HG03521 (cell line): ENCODE measurements around the gene ZSCAN10.
"Not testable (repeated sequence)": the region's sequence is repeated elsewhere in the genome, so short reads cannot be mapped to it uniquely, and the experiment has no call there.

ENCODE experiments used
- ATAC-seq: cut with Tn5 transposase; IDR thresholded peaks from one replicate; pipeline ENCODE4 v1.9.1; 2021; ENCODE audit warnings: mild to moderate bottlenecking, moderate library complexity; ENCODE audit not compliant: unreplicated experiment

ZSCAN10 gene

GRCh38 chr16:3086596-3087242, 12.4 kb downstream of the ZSCAN10 start:
- ATAC-seq: no peak

GRCh38 chr16:3085868-3086595, 13.1 kb downstream of the ZSCAN10 start:
- no peak for ATAC-seq

DNA sequence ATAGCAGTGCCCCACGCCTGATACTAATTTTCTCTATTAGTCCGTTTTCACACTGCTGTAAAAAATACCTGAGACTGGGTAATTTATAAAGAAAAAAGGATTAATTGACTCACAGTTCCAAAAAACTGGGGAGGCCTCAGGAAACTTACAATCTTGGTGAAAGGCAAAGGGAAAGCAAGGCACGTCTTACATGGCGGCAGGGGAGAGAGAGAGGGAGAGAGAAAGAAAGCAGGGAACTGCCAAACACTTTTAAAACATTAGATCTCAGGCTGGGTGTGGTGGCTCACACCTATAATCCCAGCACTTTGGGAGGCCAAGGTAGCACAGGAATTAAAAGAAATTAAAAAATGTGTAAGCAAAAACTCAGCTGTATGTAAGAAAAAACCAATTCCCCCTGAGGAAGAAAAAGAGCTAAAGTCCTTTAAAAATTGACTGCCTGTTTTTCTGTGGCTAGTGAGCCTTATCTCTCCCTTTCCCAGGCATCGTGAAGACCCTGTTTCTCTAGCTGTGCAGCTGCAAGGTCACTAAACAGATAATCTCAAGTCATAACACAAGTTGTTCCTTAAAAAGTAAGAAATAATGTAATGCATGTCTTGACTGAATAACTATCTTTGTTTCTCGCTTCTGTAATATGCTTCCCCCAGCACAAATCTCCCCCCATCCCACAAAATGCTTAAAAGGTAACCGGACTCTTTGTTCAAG, 14.0 kb downstream of the ZSCAN10 start:
- ATAC-seq: no peak

- no peak for ATAC-seq
Observed at GRCh38 chr16:3084491-3084890, 14.6 kb downstream of the ZSCAN10 start.

GRCh38 chr16:3083408-3083807, 15.7 kb downstream of the ZSCAN10 start:
- not testable (repeated sequence) for ATAC-seq

DNA sequence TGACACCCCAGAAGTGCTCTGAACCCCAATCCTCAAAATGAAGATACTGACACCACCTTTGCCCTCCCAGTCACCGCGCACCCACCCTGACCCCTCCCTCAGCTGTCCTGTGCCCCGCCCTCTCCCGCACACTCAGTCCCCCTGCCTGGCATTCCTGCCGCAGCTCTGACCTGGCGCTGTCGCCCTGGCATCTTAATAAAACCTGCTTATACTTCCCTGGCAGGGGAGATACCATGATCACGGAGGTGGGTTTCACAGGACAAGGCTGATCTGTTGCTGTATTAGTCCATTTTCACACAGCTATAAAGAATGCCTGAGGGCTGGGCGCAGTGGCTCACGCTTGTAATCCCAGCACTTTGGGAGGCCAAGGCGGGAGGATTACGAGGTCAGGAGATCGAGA, 17.1 kb downstream of the ZSCAN10 start:
- ATAC-seq: not testable (repeated sequence)

DNA sequence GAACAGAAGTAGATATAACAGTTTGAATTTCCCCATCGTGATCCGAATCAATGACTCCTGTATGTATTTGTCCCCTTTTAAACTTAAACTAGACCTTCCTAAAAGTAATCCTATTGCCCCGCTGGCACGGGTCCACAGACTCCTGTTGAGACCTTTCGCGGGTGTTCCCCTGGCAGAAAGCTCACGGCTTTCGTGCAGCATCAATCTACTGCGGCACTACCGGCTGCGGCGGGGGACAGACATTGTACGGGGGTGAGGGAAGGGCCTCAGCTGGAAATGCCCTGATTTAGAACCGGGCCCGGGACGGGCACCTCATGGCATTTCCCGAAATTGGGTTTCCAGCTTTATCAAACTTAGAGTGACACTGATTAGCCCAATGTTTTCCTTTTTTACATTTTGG, 19.1 kb downstream of the ZSCAN10 start:
- no peak for ATAC-seq

DNA sequence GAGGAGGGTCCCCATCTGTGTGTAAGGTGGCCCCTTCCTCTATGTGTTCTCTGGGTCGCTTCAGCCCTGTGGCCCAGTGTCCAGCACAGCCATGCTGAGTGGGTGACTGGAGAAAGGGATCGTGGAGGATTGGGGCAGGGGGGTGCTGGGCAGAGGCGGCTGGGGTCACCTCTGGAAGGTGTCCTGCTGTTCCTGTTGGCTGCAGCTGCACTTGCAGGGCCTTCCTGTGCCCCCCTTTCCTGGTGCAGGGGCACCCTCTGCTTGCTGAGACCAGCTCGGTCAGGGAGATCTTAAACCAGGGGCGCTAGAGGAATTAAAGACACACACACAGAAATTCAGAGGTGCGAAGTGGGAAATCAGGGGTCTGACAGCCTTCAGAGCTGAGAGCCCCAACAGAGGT, 22.5 kb downstream of the ZSCAN10 start:
- no peak for ATAC-seq

DNA sequence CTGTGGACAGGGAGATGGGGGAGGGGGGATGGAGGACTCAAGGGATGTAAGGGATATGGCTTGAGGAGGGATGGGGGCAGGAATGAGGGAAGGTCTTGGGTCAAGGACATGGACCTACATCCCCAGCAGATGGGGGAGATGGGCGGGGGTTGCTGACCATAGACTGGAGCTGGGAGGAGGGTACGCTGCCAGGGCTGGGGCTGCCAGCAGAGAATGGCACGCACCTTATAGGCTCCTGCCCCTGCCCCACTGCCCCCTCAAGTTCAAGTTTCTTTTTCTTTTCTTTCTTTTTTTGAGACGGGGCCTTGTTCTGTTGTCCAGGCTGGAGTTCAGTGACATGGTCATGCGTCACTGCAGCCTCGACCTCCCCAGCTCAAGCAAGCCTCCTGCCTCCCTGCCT, 23.1 kb downstream of the ZSCAN10 start:
- ATAC-seq: not testable (repeated sequence)

GRCh38 chr16:3075523-3075915, 23.6 kb downstream of the ZSCAN10 start:
- ATAC-seq: no peak

DNA sequence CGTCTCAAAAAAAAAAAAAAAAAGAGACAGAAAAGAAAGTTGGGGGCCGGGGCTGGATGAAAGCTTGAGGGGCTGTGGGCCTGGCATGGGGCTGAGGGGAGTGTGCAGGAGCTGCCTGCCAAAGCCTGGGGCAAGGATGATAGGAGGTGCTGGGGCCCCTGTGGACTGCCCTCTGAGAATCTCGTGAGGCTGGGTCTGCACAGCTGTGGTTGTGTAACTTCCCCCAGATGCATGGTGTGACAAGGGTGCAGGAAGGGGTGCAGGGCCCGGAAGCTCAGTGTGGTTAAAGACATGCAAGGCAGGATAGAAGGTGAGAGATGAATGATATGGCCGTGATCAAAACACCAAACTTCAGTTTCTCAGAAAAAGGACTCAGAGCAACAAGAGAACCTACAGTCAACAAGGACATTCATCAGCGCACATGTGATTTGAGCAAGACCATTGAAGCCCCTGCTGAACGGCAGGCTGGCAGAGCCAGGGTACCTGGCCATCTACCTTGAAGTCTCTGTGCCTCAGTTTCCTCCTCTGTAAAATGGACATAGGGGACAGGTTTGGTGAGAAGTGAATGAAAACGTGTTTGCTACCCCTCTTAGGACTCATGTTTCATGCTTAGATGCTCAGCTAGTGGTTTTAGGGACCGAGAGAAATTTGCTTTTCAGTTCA, 24.1 kb downstream of the ZSCAN10 start:
- peak; percentile 62 for ATAC-seq

DNA sequence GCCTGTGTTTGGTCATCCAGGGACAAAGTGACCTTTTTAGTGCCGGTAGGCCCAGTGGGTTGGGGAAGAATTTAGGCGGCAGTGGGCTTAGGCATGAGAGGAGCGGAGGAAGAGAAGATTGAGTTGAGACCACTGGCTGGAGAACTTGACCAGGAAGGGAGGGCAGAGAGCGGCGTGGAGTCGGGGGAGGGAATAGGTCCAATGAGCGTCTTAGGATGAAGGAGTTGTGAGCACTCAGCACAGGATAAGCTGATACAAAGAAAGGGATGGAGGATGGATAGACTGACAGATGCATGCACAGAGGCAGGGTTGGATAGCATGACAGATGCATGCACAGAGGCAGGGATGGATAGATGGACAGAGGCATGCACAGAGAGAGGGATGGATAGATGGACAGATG, 25.6 kb downstream of the ZSCAN10 start:
- ATAC-seq: no peak

DNA sequence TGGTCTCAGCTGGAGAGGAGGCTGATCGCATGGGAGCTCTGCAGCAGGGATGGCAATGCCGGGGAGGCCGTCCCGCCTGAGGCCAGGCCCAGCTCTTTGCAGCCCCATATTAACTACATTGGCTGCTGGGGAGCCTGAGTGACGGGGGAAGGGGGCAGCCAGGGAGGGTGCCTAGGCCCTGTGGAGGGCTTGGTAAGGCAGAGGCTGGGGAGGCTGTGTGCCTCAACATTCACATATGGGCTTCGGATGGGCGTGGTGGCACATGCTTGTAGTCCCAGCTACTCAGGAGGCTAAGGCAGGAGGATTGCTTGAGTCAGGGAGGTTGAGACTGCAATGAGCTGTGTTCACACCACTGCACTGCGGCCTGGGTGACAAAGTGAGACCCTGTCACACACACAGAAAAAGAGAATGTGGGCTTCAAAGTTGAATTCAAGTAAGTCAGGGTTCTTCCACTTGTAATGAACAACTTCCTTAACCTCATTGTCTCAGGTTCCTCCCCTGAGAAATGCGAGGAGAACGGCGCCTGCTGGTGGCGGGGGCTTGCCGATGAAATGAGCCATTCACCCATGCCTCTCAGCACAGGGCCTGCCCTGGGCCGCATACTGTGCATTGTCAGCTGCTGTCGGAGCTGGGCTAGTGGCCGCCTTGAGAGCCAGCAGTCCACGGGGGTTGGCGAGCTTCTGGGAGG, 26.4 kb downstream of the ZSCAN10 start:
- ATAC-seq: not testable (repeated sequence)

- ATAC-seq: not testable (repeated sequence)
Observed at GRCh38 chr16:3072148-3072547, 26.9 kb downstream of the ZSCAN10 start.

- no peak for ATAC-seq
Observed at GRCh38 chr16:3071655-3072054, 27.4 kb downstream of the ZSCAN10 start.

GRCh38 chr16:3070608-3071111, 28.4 kb downstream of the ZSCAN10 start:
- ATAC-seq: no peak

GRCh38 chr16:3069146-3069545, 29.9 kb downstream of the ZSCAN10 start:
- not testable (repeated sequence) for ATAC-seq

- ATAC-seq: no peak
Observed at GRCh38 chr16:3068487-3068886, 30.6 kb downstream of the ZSCAN10 start.

DNA sequence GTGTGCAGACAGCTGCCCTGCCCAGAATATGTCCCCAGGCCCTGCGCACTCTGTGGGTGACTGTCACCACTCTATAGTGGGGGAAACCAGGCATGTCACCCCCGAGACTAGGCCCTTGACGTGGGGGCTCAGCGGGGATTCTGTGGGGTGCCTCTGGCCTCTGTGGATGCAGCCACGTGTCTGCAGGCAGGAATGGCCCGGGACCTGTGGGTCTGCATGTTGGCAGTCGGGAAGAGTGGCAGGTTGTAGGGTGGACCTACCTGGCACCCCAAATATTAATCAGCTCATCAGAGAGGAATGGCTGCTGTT, 32.7 kb downstream of the ZSCAN10 start:
- no peak for ATAC-seq

- ATAC-seq: no peak
Observed at GRCh38 chr16:3065742-3066439, 33.2 kb downstream of the ZSCAN10 start.
